COLO668 (cell line): Measurements from ENCODE around the gene INPP5D.
"Not testable (repeated sequence)": the region's sequence is repeated elsewhere in the genome, so short reads cannot be mapped to it uniquely, and the experiment has no call there.

ENCODE experiments used
- DNase-seq: peaks from one replicate; lab custom pipeline; 2025; ENCODE audit not compliant: unreplicated experiment; lab: John Stamatoyannopoulos, UW

The INPP5D gene

GRCh38 chr2:233168919-233169318 is 108.8 kb downstream of the INPP5D start:
- no peak for DNase-seq

GRCh38 chr2:233171344-233171743 is 111.2 kb downstream of the INPP5D start:
- no peak for DNase-seq

- DNase-seq = no peak
These were observed 113.0 kb downstream of the INPP5D start for GRCh38 chr2:233173115-233173514.

- DNase-seq = no peak
These were observed 114.0 kb downstream of the INPP5D start for GRCh38 chr2:233174137-233174536.

GRCh38 chr2:233178994-233179847 is 119.1 kb downstream of the INPP5D start:
- DNase-seq = no peak

GRCh38 chr2:233179848-233180366 is 119.8 kb downstream of the INPP5D start:
- DNase-seq = no peak

- no peak for DNase-seq
These were observed 123.8 kb downstream of the INPP5D start for GRCh38 chr2:233183869-233184418.

- no peak for DNase-seq
These were observed 124.5 kb downstream of the INPP5D start for GRCh38 chr2:233184669-233185068.

GRCh38 chr2:233185330-233185729 is 125.2 kb downstream of the INPP5D start:
- no peak for DNase-seq

- DNase-seq = no peak
These were observed 125.8 kb downstream of the INPP5D start for GRCh38 chr2:233185963-233186362.

- no peak for DNase-seq
These were observed 126.7 kb downstream of the INPP5D start for GRCh38 chr2:233186851-233187250.

- DNase-seq = no peak
These were observed 128.9 kb downstream of the INPP5D start for GRCh38 chr2:233189025-233189424.

GRCh38 chr2:233191016-233191415 is 130.9 kb downstream of the INPP5D start:
- DNase-seq = not testable (repeated sequence)

GRCh38 chr2:233193738-233194137 is 133.6 kb downstream of the INPP5D start:
- no peak for DNase-seq

- no peak for DNase-seq
These were observed 134.9 kb downstream of the INPP5D start for GRCh38 chr2:233195027-233195426.

GRCh38 chr2:233197022-233197421 is 136.9 kb downstream of the INPP5D start:
- no peak for DNase-seq

- no peak for DNase-seq
These were observed 137.9 kb downstream of the INPP5D start for GRCh38 chr2:233198026-233198425.

GRCh38 chr2:233199870-233200269 is 139.7 kb downstream of the INPP5D start:
- DNase-seq = no peak

GRCh38 chr2:233200790-233201189 is 140.6 kb downstream of the INPP5D start:
- DNase-seq = not testable (repeated sequence)

GRCh38 chr2:233201258-233202013 is 141.3 kb downstream of the INPP5D start:
- DNase-seq = no peak

GRCh38 chr2:233202531-233202944 is 142.4 kb downstream of the INPP5D start:
- no peak for DNase-seq

- DNase-seq = no peak
These were observed 142.9 kb downstream of the INPP5D start for GRCh38 chr2:233203060-233203459.
